MG63 (cell line): ENCODE results near the gene OLFM1. TPM values are rescaled to one million over a fixed set of nuclear protein-coding genes. Genes with fewer than 3 reads are reported as not detected.
"Not testable (repeated sequence)": the region's sequence is repeated elsewhere in the genome, so short reads cannot be mapped to it uniquely, and the experiment has no call there.

ENCODE experiments used
- DNase-seq: peaks from one replicate; pipeline ENCODE4 v3.0.0-alpha.2; 2020
- H3K27me3 ChIP-seq: fragments of 250-450 bp; sonication (Bioruptor Pico); 2 replicates; pipeline ENCODE4 v1.5.1; 2020; ENCODE audit warnings: mild to moderate bottlenecking, moderate library complexity
- H3K36me3 ChIP-seq: fragments of 250-450 bp; sonication (Bioruptor Pico); 2 replicates; pipeline ENCODE4 v1.5.1; 2020; ENCODE audit warnings: mild to moderate bottlenecking, moderate library complexity
- H3K4me3 ChIP-seq: fragments of 250-450 bp; sonication (Bioruptor Pico); 2 replicates; pipeline ENCODE4 v1.5.1; 2020; ENCODE audit warnings: mild to moderate bottlenecking, moderate library complexity
- H3K9me3 ChIP-seq: fragments of 250-450 bp; sonication (Bioruptor Pico); 2 replicates; pipeline ENCODE4 v1.5.1; 2020; ENCODE audit warnings: mild to moderate bottlenecking, moderate library complexity
- total RNA-seq: library from RNA; depleted of rRNA; stranded (reverse); fragments of >200 nt; shearing (Covaris generic); gene quantifications from 2 replicates; pipeline ENCODE4 v1.2.3, GENCODE V29; 2014; ENCODE audit warnings: low replicate concordance

OLFM1 gene
- total RNA-seq, 1 experiment from 2014 or later, result 37.1 TPM

GRCh38 chr9:135146766-135147473 is 59.5 kb downstream of the OLFM1 start:
- Histone ChIP-seq H3K36me3 (no peaks in the 10 kb centered on the region), H3K4me3 (no peak overlapping the region), H3K9me3 (no peaks in the 10 kb centered on the region), H3K27me3 (no peaks in the 10 kb centered on the region)
- no peak for DNase-seq

DNA sequence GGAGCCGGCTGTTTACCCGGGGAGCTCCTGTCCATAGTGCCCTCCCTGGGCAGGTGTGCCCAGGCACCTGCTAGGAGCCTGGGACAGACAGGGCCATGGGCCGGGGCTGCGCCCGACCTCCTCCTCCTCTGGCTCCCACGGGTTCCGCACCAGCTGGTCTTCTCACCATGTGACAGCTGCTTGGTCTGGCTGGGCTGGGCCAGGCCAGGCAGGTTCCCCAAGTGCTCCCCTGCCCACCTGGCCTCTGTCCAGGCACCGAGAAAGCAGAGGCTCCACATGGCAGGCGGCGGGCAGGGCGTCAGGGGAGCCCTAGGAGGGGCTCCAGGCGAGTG is 60.0 kb downstream of the OLFM1 start:
- Histone ChIP-seq H3K9me3 (no peaks in the 10 kb centered on the region), H3K36me3 (no peaks in the 10 kb centered on the region), H3K27me3 (no peaks in the 10 kb centered on the region), H3K4me3 (no peak overlapping the region)
- DNase-seq, result no peak

- no peak overlapping the region for H3K4me3 ChIP-seq
- no peaks in the 10 kb centered on the region for H3K9me3 ChIP-seq
- H3K27me3 ChIP-seq, result no peaks in the 10 kb centered on the region
- no peak for DNase-seq
- no peaks in the 10 kb centered on the region for H3K36me3 ChIP-seq
These were observed 60.5 kb downstream of the OLFM1 start for GRCh38 chr9:135147938-135148337.

DNA sequence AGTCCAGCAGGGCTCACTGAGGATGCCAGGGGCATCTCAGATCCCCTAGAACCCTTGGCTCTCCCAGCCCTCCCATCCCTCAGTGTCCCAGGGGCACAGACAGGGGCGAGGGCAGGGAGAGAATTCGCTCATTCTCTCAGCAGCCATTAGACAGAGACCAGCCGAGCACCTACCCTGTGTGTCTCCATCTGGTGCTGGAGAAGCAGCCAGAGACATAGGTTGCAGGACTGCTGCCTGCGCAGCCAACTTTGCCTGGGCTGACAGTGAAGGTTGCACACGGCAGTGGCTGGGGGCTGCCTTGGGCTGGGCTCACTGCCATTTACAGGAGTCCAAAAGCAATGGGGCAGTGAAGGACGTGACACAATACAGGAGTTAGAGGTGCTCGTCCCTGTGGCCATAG is 60.9 kb downstream of the OLFM1 start:
- Histone ChIP-seq H3K27me3 (no peaks in the 10 kb centered on the region), H3K4me3 (no peak overlapping the region), H3K9me3 (no peaks in the 10 kb centered on the region), H3K36me3 (no peaks in the 10 kb centered on the region)
- no peak for DNase-seq

- not testable (repeated sequence) for H3K9me3 ChIP-seq, H3K36me3 ChIP-seq, H3K4me3 ChIP-seq, H3K27me3 ChIP-seq, DNase-seq
These were observed 62.4 kb downstream of the OLFM1 start for GRCh38 chr9:135149901-135150300.

DNA sequence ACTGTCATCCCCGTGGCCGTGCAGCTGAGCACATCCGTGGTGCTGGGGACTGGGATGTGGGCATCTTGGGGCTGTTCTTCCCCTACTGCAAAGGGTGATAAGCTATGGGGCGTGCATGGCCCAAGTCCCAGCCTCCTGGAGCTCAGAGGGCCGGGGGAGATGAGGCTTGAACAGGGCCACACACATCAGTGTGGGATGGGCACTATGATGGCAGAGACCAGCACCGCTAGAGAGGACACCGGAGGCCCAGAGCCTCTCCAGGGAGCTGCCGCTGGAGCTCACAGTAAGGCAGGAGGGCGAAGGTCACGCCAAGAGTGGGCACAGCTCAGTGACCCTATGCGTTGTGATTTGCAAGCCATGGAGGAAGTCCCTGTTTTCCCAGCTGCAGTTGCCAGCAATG is 63.5 kb downstream of the OLFM1 start:
- DNase-seq, result no peak
- H3K9me3 ChIP-seq, result no peaks in the 10 kb centered on the region
- no peaks in the 10 kb centered on the region for H3K36me3 ChIP-seq
- no peak overlapping the region for H3K4me3 ChIP-seq
- H3K27me3 ChIP-seq, result no peaks in the 10 kb centered on the region

DNA sequence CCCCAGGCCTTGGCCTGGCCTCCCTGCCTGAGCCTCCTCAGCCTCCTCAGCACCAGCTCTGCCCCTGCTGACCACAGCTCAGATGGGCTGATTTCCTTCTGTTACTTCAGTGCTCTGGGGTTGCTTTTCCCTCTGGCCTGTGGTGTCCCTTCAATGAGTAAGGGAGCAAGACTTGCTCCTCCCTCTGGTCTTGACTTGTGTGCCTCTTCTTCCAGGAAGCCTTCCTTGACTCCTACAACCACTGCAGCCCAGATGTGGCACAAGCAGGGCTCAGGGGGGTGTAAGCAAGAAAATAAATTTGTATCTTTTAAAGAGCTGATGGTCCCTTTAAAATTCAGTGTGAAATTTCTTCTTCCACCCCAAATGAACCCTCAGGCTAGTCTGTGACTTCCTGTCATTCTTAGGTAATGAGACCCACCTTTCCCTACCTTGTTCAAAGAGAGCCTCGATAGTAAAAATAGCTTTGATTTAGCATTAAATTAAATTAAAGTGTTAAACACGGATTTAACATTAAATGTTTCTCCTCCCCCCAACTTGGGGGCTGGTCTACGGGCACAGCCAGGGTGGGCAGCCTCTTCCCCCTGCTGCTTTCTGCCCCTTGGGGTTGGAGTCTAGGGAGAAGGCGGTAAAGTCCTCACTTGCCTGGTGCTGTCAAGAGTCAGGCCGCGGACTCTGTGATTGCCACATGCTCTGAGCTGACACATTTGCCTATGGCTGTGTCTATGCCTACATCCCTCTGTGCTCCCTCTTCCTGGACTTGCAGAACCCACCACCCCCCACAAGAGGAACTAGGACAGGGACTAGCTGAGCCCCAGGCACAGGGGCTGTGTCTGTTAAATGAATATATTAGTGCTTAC is 64.5 kb downstream of the OLFM1 start:
- no peak overlapping the region for H3K4me3 ChIP-seq
- H3K27me3 ChIP-seq, result no peaks in the 10 kb centered on the region
- no peaks in the 10 kb centered on the region for H3K36me3 ChIP-seq
- DNase-seq, result no peak
- no peaks in the 10 kb centered on the region for H3K9me3 ChIP-seq

GRCh38 chr9:135152614-135153334 is 65.3 kb downstream of the OLFM1 start:
- no peaks in the 10 kb centered on the region for H3K9me3 ChIP-seq
- no peaks in the 10 kb centered on the region; the same call in 1 of the 2 replicates for H3K27me3 ChIP-seq
- no peaks in the 10 kb centered on the region for H3K36me3 ChIP-seq
- no peak for DNase-seq
- no peak overlapping the region for H3K4me3 ChIP-seq

DNA sequence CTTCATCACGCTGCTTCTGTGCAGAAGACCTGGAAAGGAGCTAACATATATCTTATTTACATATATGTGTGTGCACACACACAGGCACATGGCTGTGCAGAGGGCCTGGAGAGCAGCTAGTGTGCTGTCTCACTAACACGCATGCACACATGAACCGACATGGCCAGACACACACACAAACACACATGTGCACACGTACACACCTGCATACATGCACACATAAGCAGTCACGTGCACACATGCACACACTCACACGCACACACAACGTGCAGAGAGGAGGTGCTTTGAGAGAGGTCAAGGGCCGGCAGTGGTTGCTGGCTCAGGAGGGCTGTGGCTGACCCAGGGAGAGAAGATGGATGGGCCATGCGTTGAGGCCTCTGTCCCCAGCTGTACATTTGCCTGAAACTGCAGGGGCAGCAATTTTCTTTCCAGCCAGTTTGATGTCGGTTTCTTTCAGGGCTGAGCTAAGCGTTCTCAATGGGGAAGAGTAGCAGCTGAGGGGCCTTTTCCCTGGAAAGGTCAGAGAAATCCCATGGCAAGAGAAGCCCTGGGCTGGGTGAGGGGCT is 66.7 kb downstream of the OLFM1 start:
- H3K9me3 ChIP-seq, result no peaks in the 10 kb centered on the region
- no peak for DNase-seq
- H3K4me3 ChIP-seq, result no peak overlapping the region
- peaks cover 7% of the 10 kb centered on the region; the same call in 1 of the 2 replicates for H3K27me3 ChIP-seq
- no peaks in the 10 kb centered on the region for H3K36me3 ChIP-seq

DNA sequence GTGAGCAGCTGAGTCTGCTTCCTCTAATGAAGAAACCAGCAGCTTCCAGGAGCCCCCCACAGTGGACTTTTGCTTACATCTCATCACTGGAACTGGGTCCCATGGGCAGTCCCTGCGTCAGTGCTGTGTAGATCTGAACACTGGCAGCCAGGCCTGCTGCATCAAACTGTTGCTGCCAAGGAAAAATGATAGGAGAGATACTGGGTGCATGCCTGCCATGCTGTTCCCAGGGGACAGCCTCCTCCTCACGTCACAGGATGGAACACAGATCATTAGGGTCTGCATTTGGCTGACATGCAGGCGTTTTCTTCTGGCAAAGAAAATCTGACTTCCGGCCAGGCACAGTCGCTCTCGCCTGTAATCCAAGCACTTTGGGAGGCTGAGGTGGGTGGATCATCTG is 67.9 kb downstream of the OLFM1 start:
- Histone ChIP-seq H3K36me3 (no peaks in the 10 kb centered on the region), H3K9me3 (no peaks in the 10 kb centered on the region), H3K27me3 (peaks cover 8% of the 10 kb centered on the region), H3K4me3 (no peak overlapping the region)
- no peak for DNase-seq

- Histone ChIP-seq H3K27me3 (peaks cover 13% of the 10 kb centered on the region), H3K9me3 (no peaks in the 10 kb centered on the region), H3K36me3 (no peaks in the 10 kb centered on the region), H3K4me3 (no peak overlapping the region)
- peak; percentile 59 for DNase-seq
These were observed 69.3 kb downstream of the OLFM1 start for GRCh38 chr9:135156525-135157510.

- H3K36me3 ChIP-seq, result no peaks in the 10 kb centered on the region
- no peak overlapping the region for H3K4me3 ChIP-seq
- H3K9me3 ChIP-seq, result no peaks in the 10 kb centered on the region
- peaks cover 13% of the 10 kb centered on the region for H3K27me3 ChIP-seq
- no peak for DNase-seq
These were observed 70.5 kb downstream of the OLFM1 start for GRCh38 chr9:135157856-135158563.

GRCh38 chr9:135158564-135158937 is 71.1 kb downstream of the OLFM1 start:
- Histone ChIP-seq H3K27me3 (peaks cover 13% of the 10 kb centered on the region), H3K9me3 (no peaks in the 10 kb centered on the region), H3K36me3 (no peaks in the 10 kb centered on the region), H3K4me3 (no peak overlapping the region)
- DNase-seq, result no peak

GRCh38 chr9:135159801-135160200 is 72.3 kb downstream of the OLFM1 start:
- H3K4me3 ChIP-seq, result no peak overlapping the region
- no peak for DNase-seq
- no peaks in the 10 kb centered on the region for H3K36me3 ChIP-seq
- H3K27me3 ChIP-seq, result peaks cover 13% of the 10 kb centered on the region
- H3K9me3 ChIP-seq, result no peaks in the 10 kb centered on the region

- Histone ChIP-seq H3K27me3 (peaks cover 13% of the 10 kb centered on the region), H3K4me3 (no peak overlapping the region), H3K36me3 (no peaks in the 10 kb centered on the region)
These were observed 73.4 kb downstream of the OLFM1 start for GRCh38 chr9:135160862-135161261.

DNA sequence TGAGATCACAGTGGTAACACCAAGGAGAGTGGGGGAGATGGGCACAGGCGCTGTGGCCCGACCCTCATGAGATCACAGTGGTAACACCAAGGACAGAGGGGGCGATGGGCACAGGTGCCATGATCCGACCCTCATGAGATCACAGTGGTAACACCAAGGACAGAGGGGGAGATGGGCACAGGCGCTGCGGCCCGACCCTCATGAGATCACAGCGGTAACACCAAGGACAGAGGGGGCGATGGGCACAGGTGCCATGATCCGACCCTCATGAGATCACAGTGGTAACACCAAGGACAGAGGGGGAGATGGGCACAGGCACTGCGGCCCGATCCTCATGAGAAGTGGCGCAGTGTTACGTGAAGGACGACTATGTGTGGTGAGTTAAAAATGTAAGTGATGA is 75.1 kb downstream of the OLFM1 start:
- H3K27me3 ChIP-seq, result peaks cover 13% of the 10 kb centered on the region
- H3K4me3 ChIP-seq, H3K36me3 ChIP-seq, H3K9me3 ChIP-seq, DNase-seq: not testable (repeated sequence)

More at GRCh38 chr9:135160862-135161261, 73.4 kb downstream of the OLFM1 start:
- no peaks in the 10 kb centered on the region for H3K9me3 ChIP-seq
- DNase-seq, result no peak
